ENCODE data around the gene CNNM4.

The CNNM4 gene

DNA sequence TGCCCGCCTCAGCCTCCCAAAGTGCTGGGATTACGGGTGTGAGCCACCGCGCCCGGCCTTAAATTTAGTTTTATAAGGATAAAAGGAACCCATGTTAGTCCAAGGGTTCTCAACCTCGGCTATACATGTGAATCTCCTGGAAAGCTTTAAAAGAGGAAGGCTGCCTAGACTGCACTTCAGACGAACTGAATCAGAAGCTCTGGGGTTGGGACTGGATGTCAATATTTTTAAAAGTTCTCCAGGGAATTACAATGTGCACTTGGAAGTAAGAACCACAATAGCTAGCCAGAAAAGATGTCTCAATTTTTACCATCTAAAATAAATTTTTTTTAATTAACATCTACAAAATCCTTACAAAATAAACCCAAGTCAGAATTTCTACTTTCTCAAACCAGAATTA is 31.0 kb upstream of the CNNM4 start:
- TF ChIP-seq, protein P1, sequence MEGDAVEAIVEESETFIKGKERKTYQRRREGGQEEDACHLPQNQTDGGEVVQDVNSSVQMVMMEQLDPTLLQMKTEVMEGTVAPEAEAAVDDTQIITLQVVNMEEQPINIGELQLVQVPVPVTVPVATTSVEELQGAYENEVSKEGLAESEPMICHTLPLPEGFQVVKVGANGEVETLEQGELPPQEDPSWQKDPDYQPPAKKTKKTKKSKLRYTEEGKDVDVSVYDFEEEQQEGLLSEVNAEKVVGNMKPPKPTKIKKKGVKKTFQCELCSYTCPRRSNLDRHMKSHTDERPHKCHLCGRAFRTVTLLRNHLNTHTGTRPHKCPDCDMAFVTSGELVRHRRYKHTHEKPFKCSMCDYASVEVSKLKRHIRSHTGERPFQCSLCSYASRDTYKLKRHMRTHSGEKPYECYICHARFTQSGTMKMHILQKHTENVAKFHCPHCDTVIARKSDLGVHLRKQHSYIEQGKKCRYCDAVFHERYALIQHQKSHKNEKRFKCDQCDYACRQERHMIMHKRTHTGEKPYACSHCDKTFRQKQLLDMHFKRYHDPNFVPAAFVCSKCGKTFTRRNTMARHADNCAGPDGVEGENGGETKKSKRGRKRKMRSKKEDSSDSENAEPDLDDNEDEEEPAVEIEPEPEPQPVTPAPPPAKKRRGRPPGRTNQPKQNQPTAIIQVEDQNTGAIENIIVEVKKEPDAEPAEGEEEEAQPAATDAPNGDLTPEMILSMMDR (IDR thresholded peaks at IDR 0.05; ENCODE audit: control insufficient read depth, insufficient read depth, low read depth, low read length, missing control alignments) = no peak
- no peak overlapping the region for H3K4me3 ChIP-seq (ENCODE audit: control insufficient read depth, low read depth, low read length)
- no peak for DNase-seq (ENCODE audit: low read depth)

DNA sequence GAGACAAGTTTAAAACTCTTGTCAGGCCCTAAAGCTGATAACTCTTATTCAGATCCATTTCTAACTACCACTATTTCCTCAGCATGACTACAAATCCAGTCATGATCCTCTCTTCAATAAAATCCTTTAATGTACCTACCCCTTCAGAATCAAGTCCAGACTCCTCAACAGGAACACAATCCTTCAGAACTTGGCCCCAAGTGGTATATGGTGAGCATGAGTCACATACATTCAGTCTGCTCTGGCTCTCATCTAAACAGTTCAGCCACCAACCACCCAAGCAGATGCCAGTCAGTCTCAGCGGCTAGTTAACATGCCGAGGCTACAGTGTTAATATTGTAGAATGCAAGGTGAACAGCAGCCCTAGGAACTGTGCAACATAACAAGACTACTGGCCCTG is 30.5 kb upstream of the CNNM4 start:
- no peak overlapping the region for H3K4me3 ChIP-seq (ENCODE audit: control insufficient read depth, low read depth, low read length)
- TF ChIP-seq, protein P1 (IDR thresholded peaks at IDR 0.05; ENCODE audit: control insufficient read depth, insufficient read depth, low read depth, low read length, missing control alignments) = no peak
- peak; percentile 55 for DNase-seq (ENCODE audit: low read depth)

DNA sequence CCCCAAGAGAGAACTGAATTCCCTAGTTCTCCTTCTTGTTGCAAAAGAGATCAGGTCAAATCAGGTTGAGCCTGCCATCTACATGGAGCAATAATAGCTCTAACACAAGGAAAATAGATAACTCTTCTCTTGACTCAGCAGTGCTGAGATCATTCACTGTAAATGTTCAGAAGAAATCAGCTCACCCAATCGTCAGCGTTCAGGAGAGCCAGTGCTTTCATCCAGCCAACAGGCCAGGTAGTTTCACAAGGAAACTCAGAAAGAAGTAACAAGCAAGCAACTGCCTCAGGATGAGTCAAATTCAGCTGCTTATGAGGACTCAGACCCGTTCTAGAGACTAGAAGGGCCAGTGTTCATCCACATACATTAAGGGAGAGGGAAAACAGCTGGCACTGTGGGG is 26.8 kb upstream of the CNNM4 start:
- TF ChIP-seq, protein P1 (IDR thresholded peaks at IDR 0.05; ENCODE audit: control insufficient read depth, insufficient read depth, low read depth, low read length, missing control alignments) = no peak
- DNase-seq (ENCODE audit: low read depth) = no peak
- H3K4me3 ChIP-seq (ENCODE audit: control insufficient read depth, low read depth, low read length) = no peak overlapping the region

DNA sequence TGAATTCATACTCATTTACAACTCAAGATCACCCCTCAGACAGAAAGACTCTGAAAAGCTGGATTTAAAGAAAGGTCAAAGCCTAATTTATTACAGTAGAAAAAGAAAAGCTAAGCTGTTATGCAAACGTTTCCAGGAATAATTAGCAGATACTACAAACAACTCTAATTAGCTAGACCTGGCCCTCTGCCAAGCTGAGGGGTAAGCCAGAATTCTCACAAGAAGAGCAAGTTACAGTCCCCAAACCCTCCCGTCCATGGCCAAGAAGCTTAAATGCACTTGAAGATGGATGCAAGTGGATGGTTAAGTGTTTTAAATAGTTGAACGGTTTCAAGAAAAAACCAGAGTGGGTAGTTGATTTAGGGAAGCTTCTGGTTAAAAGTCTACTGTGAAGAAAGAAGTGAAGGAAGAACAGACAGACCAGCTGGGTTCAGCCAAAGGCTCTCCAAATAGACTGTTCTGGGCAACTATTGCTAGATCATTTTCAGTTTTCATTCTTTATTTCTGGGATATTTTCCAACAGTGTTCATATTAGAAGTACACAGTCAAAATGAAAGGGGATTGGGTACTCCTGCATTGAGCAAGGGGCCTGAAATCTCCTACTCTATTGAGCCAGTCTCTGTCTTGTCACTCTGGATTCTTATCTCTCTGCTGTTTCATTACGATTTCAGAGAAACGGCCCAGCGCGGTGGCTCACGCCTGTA is 25.7 kb upstream of the CNNM4 start:
- no peak overlapping the region for H3K4me3 ChIP-seq (ENCODE audit: control insufficient read depth, low read depth, low read length)
- DNase-seq (ENCODE audit: low read depth) = no peak
- TF ChIP-seq, protein P1 (IDR thresholded peaks at IDR 0.05; ENCODE audit: control insufficient read depth, insufficient read depth, low read depth, low read length, missing control alignments) = no peak

DNA sequence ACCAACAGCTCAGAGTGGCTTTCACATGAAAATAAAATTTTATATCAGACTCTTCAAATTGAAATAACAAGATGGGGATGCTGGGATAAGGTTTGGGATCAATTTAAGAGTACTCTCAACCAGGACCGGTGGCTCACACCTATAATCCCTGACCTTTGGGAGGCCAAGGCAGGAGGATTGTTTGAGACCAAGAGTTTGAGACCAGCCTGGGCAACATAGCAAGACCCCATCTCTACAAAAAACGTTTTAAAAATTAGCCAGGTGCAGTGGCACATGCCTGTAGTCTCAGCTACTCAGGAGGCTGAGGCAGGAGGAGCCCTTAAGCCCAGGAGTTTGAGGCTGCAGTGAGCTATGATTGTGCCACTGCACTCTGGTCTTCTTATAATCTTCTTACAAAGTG is 23.5 kb upstream of the CNNM4 start:
- no peak overlapping the region for H3K4me3 ChIP-seq (ENCODE audit: control insufficient read depth, low read depth, low read length)
- TF ChIP-seq, protein P1 (IDR thresholded peaks at IDR 0.05; ENCODE audit: control insufficient read depth, insufficient read depth, low read depth, low read length, missing control alignments) = no peak
- DNase-seq (ENCODE audit: low read depth) = no peak

DNA sequence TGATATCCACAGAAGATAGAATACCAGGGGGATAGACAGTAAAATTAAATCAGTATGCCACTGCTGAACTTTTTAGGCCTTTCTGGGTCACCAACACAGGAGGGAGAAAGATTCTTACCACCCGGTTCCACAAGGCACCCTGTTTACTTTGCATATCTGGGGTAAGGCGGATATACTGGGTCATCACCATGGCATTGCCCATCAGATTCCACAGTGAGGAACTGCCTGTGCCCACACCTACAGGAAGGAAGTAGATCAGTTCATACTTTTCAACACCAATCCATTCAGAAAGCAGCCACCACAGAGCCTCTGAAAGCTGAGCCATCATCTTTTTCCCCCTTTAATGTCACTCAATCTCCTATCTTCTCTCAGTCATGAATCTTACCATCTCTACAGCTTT is 22.9 kb upstream of the CNNM4 start:
- no peak for DNase-seq (ENCODE audit: low read depth)
- H3K4me3 ChIP-seq (ENCODE audit: control insufficient read depth, low read depth, low read length) = no peak overlapping the region
- TF ChIP-seq, protein P1 (IDR thresholded peaks at IDR 0.05; ENCODE audit: control insufficient read depth, insufficient read depth, low read depth, low read length, missing control alignments) = no peak

All from AG09309 (cell line).